ENCODE data around the gene DYSF. TPM values are rescaled to one million over a fixed set of nuclear protein-coding genes. Genes with fewer than 3 reads are reported as not detected.

Gene DYSF
- total RNA-seq, 1 donor from 2014 or later: 49.2 TPM

- ATAC-seq (no peak), DNase-seq (peak; percentile 19)
- intact Hi-C loops (cut with micrococcal nuclease): no loop called here
Observed at GRCh38 chr2:71603851-71604725, 150.7 kb downstream of the DYSF start.

- intact Hi-C loops (cut with micrococcal nuclease): no loop called here
- DNase-seq (no peak), ATAC-seq (no peak)
Observed at GRCh38 chr2:71604726-71605120, 151.4 kb downstream of the DYSF start.

- DNase-seq (peak; percentile 5), ATAC-seq (peak; percentile 17)
- intact Hi-C loops (cut with micrococcal nuclease): no loop called here
Observed at GRCh38 chr2:71605173-71605641, 151.8 kb downstream of the DYSF start.

- DNase-seq (peak; percentile 41), ATAC-seq (peak; percentile 57)
- intact Hi-C loops (cut with micrococcal nuclease): no loop called here
Observed at GRCh38 chr2:71605781-71606241, 152.4 kb downstream of the DYSF start.

- intact Hi-C loops (cut with micrococcal nuclease): no loop called here
- DNase-seq (no peak), ATAC-seq (no peak)
Observed at GRCh38 chr2:71606244-71606643, 152.9 kb downstream of the DYSF start.

GRCh38 chr2:71607151-71607889 is 154.0 kb downstream of the DYSF start:
- intact Hi-C loops (cut with micrococcal nuclease): no loop called here
- ATAC-seq (no peak), DNase-seq (peak; percentile 9)

- intact Hi-C loops (cut with micrococcal nuclease): no loop called here
- DNase-seq (peak; percentile 4), ATAC-seq (no peak)
Observed at GRCh38 chr2:71608034-71608433, 154.7 kb downstream of the DYSF start.

GRCh38 chr2:71608441-71608840 is 155.1 kb downstream of the DYSF start:
- ATAC-seq: no peak
- DNase-seq: peak; percentile 12
- intact Hi-C loops (cut with micrococcal nuclease): no loop called here

- intact Hi-C loops (cut with micrococcal nuclease): no loop called here
- ATAC-seq (no peak), DNase-seq (peak; percentile 3)
Observed at GRCh38 chr2:71609029-71609428, 155.7 kb downstream of the DYSF start.

- DNase-seq (peak; percentile 2), ATAC-seq (no peak)
- intact Hi-C loops (cut with micrococcal nuclease): no loop called here
Observed at GRCh38 chr2:71609441-71609840, 156.1 kb downstream of the DYSF start.

GRCh38 chr2:71609958-71610357 is 156.6 kb downstream of the DYSF start:
- ATAC-seq: no peak
- DNase-seq: peak; percentile 4
- intact Hi-C loops (cut with micrococcal nuclease): no loop called here

GRCh38 chr2:71610671-71611070 is 157.3 kb downstream of the DYSF start:
- intact Hi-C loops (cut with micrococcal nuclease): no loop called here
- ATAC-seq: no peak
- DNase-seq: peak; percentile 12

- DNase-seq (peak; percentile 28), ATAC-seq (no peak)
- intact Hi-C loops (cut with micrococcal nuclease): no loop called here
Observed at GRCh38 chr2:71611247-71611646, 157.9 kb downstream of the DYSF start.

GRCh38 chr2:71611781-71612527 is 158.6 kb downstream of the DYSF start:
- peak; percentile 8 for DNase-seq
- intact Hi-C loops (cut with micrococcal nuclease): no loop called here
- no peak for ATAC-seq

GRCh38 chr2:71612581-71613402 is 159.4 kb downstream of the DYSF start:
- intact Hi-C loops (cut with micrococcal nuclease): no loop called here
- DNase-seq (peak; percentile 10), ATAC-seq (no peak)

GRCh38 chr2:71613403-71613952 is 160.1 kb downstream of the DYSF start:
- peak; percentile 4 for DNase-seq
- ATAC-seq: no peak
- intact Hi-C loops (cut with micrococcal nuclease): no loop called here

GRCh38 chr2:71613953-71614925 is 160.9 kb downstream of the DYSF start:
- intact Hi-C loops (cut with micrococcal nuclease): no loop called here
- DNase-seq (peak; percentile 20), ATAC-seq (no peak)
